Ureter (tissue), 1 donor: ENCODE measurements around the gene ACSL1. TPM values are rescaled to one million over a fixed set of nuclear protein-coding genes. Genes with fewer than 3 reads are reported as not detected.
"Not testable (repeated sequence)": the region's sequence is repeated elsewhere in the genome, so short reads cannot be mapped to it uniquely, and the experiment has no call there.

Experiments
- DNase-seq: peaks from one replicate; pipeline ENCODE4 v3.0.0-alpha.2; 2020; ENCODE audit warnings: low spot score
- total RNA-seq: library from RNA; stranded (reverse); gene quantifications from one replicate; pipeline ENCODE4 v1.2.4, GENCODE V29; 2023
- donor health status: DM: yes; HTN: yes; CAD: no.

Gene ACSL1
- total RNA-seq, 1 donor from 2014 or later, result 104 TPM

GRCh38 chr4:184792334-184792733 lies 33.4 kb downstream of the ACSL1 start:
- DNase-seq, result no peak

GRCh38 chr4:184790826-184791225 lies 34.9 kb downstream of the ACSL1 start:
- DNase-seq, result no peak

- DNase-seq, result no peak
Observed at GRCh38 chr4:184787766-184788503, 37.8 kb downstream of the ACSL1 start.

- DNase-seq, result no peak
Observed at GRCh38 chr4:184785813-184786212, 40.0 kb downstream of the ACSL1 start.

- DNase-seq, result no peak
Observed at GRCh38 chr4:184784628-184785257, 41.0 kb downstream of the ACSL1 start.

- DNase-seq, result peak; percentile 58
Observed at GRCh38 chr4:184782731-184783373, 42.9 kb downstream of the ACSL1 start.

- not testable (repeated sequence) for DNase-seq
Observed at GRCh38 chr4:184779160-184779559, 46.6 kb downstream of the ACSL1 start.

GRCh38 chr4:184778325-184778724 lies 47.4 kb downstream of the ACSL1 start:
- DNase-seq, result no peak

GRCh38 chr4:184776821-184777220 lies 48.9 kb downstream of the ACSL1 start:
- DNase-seq, result no peak

GRCh38 chr4:184775854-184776555 lies 49.8 kb downstream of the ACSL1 start:
- no peak for DNase-seq

- DNase-seq, result no peak
Observed at GRCh38 chr4:184774152-184774551, 51.6 kb downstream of the ACSL1 start.

- no peak for DNase-seq
Observed at GRCh38 chr4:184771416-184771815, 54.4 kb downstream of the ACSL1 start.

- no peak for DNase-seq
Observed at GRCh38 chr4:184769141-184769765, 56.5 kb downstream of the ACSL1 start.

GRCh38 chr4:184768296-184768695 lies 57.5 kb downstream of the ACSL1 start:
- no peak for DNase-seq

- DNase-seq, result no peak
Observed at GRCh38 chr4:184766446-184766845, 59.3 kb downstream of the ACSL1 start.

GRCh38 chr4:184765473-184766340 lies 60.1 kb downstream of the ACSL1 start:
- no peak for DNase-seq

- DNase-seq, result no peak
Observed at GRCh38 chr4:184764601-184765000, 61.2 kb downstream of the ACSL1 start.

GRCh38 chr4:184763150-184763780 lies 62.5 kb downstream of the ACSL1 start:
- no peak for DNase-seq

GRCh38 chr4:184762100-184762499 lies 63.7 kb downstream of the ACSL1 start:
- DNase-seq, result no peak

- no peak for DNase-seq
Observed at GRCh38 chr4:184760681-184761080, 65.1 kb downstream of the ACSL1 start.
